Natural killer cell treated with Interleukin-12 subunit alpha and Interleukin-12 subunit beta and Interleukin-15 and Interleukin-18, amount 100 ng/mL, for 72 hours (primary cell): Measurements from ENCODE around the gene PIBF1. TPM values are rescaled to one million over a fixed set of nuclear protein-coding genes. Genes with fewer than 3 reads are reported as not detected.
"Not testable (repeated sequence)": the region's sequence is repeated elsewhere in the genome, so short reads cannot be mapped to it uniquely, and the experiment has no call there.

ENCODE experiments used
- ATAC-seq, 2 donors: fragments of 150-1000 bp; cut with Tn5 transposase in 1 of 2; sonication (Bioruptor Pico), chemical (Tn5 transposase) in 1 of 2; 2 replicates each; pipeline ENCODE4 v1.10.0; 2021
- DNase-seq: peaks from one replicate; pipeline ENCODE4 v3.0.0; 2022; ENCODE audit warnings: low spot score
- H3K27ac Mint-ChIP-seq, 2 donors: 1 replicate in 1 of 2; 2 replicates in 1 of 2; pipeline ENCODE4 v1.8.0; 2022; ENCODE audit warnings: mixed read lengths in 2 of 2, mild to moderate bottlenecking in 1 of 2, moderate library complexity in 1 of 2
- H3K27me3 Mint-ChIP-seq, 2 donors: 1 replicate in 1 of 2; 2 replicates in 1 of 2; pipeline ENCODE4 v1.8.0; 2022; ENCODE audit warnings: mixed read lengths in 2 of 2
- H3K36me3 Mint-ChIP-seq: one replicate; pipeline ENCODE4 v1.8.0; 2022; ENCODE audit warnings: mixed read lengths
- H3K4me1 Mint-ChIP-seq, 2 donors: 1 replicate in 1 of 2; 2 replicates in 1 of 2; pipeline ENCODE4 v1.8.0; 2022; ENCODE audit warnings: low read depth in 2 of 2, mixed read lengths in 2 of 2, mild to moderate bottlenecking in 1 of 2
- H3K4me3 Mint-ChIP-seq: one replicate; pipeline ENCODE4 v1.8.0; 2022; ENCODE audit warnings: mixed read lengths
- H3K9me3 Mint-ChIP-seq: 2 replicates; pipeline ENCODE4 v1.8.0; 2022; ENCODE audit warnings: mixed read lengths
- total RNA-seq, 2 donors: library from RNA; stranded (reverse); gene quantifications; one replicate each; pipeline ENCODE4 v1.2.3, GENCODE V29; 2022

Gene PIBF1, protein sequence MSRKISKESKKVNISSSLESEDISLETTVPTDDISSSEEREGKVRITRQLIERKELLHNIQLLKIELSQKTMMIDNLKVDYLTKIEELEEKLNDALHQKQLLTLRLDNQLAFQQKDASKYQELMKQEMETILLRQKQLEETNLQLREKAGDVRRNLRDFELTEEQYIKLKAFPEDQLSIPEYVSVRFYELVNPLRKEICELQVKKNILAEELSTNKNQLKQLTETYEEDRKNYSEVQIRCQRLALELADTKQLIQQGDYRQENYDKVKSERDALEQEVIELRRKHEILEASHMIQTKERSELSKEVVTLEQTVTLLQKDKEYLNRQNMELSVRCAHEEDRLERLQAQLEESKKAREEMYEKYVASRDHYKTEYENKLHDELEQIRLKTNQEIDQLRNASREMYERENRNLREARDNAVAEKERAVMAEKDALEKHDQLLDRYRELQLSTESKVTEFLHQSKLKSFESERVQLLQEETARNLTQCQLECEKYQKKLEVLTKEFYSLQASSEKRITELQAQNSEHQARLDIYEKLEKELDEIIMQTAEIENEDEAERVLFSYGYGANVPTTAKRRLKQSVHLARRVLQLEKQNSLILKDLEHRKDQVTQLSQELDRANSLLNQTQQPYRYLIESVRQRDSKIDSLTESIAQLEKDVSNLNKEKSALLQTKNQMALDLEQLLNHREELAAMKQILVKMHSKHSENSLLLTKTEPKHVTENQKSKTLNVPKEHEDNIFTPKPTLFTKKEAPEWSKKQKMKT
- total RNA-seq: 10 to 100 TPM; 15.2 to 46.3 TPM

DNA sequence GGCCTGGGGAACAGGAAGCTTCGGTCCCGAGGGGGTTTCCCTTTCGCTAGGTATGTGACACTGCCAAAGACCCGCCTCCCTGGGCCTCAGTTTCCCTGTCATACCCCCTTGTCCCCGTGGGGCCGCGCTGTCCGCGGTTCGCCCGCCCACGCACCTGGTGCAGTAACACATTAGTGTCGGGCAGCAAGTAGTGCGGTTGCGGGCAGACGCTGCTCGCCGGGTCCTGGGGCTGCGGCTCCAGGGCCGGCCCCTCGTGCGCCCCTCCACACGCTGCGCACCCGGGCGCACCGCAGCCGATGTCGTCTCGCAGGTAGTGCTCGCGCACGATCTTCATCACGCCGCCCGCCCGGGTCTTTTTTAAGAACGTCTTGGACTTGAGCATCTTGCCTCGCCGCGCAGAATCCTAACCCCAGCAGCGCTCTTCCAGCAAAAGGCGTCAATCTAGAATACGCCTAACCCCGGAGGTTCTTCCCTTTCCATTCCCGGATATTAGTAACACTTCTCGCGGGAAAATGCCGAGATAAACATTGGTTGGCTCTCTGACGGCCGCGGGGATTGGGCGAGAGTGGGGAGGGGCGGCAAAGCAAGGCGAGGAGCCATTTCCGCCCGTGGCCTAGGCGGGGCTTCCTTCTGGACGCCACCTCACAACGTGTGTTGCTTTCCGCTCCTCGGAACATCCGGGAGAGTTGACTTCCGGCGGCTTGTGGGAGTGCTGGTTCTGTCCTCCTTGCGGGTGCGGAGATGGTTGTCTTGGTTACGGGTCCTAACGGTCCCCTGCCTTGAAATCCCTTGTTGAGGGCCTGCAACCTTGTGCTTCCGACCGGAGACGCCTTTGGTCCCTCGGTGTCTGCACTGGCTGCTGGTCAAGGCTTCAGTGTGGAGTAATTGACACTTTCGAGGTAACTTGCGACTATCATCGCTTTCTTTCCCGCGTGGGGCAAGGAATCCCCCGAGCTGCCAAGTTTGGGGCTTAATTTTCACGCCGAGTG, at the start of gene PIBF1, which contains the start of gene DIS3:
TSS of gene PIBF1 (plus strand) at position 683 of the 989 bp plus-strand sequence. CDS start 1,337 bp downstream, outside the sequence.
TSS of gene DIS3 (minus strand) at position 450 of the 989 bp plus-strand sequence. CDS start at position 382, 68 bp downstream.
- ATAC-seq (peak; percentile 99), DNase-seq (peak; percentile 99)
- Mint-ChIP-seq H3K27me3 (no peaks in the 10 kb centered on the region), H3K4me1 (peaks cover 41 to 52% of the 10 kb centered on the region in 2 donors), H3K36me3 (peaks cover 22% of the 10 kb centered on the region), H3K4me3 (peak within 1 kb of the TSS; percentile 95), H3K9me3 (no peaks in the 10 kb centered on the region), H3K27ac (peak within 1 kb of the TSS; percentile 97 to 98)

DNA sequence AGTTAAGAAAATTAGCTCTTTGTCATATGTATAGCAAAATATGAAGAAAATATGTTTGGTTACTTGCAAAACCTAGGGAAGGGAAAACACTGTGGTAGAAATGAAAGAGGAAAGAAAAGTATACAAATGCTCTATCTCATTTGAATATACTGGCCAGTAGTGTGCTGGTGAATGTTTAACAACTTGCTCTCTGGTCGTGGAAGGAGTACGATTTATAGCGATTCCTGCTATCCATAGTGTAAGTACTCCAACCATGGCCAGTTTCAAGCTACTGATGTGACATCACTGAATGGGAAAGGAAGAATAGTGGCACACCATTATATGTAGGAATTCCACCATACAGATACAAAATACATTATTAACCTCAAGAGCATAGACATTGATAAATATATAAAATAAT, 44.9 kb upstream of the PIBF1 start:
- H3K36me3 Mint-ChIP-seq: peaks cover 18% of the 10 kb centered on the region
- H3K27ac Mint-ChIP-seq: no peak overlapping the region
- no peaks in the 10 kb centered on the region for H3K27me3 Mint-ChIP-seq
- peaks cover 2 to 17% of the 10 kb centered on the region in 2 donors for H3K4me1 Mint-ChIP-seq
- DNase-seq (no peak), ATAC-seq (no peak)
- no peak overlapping the region for H3K4me3 Mint-ChIP-seq
- no peaks in the 10 kb centered on the region for H3K9me3 Mint-ChIP-seq

DNA sequence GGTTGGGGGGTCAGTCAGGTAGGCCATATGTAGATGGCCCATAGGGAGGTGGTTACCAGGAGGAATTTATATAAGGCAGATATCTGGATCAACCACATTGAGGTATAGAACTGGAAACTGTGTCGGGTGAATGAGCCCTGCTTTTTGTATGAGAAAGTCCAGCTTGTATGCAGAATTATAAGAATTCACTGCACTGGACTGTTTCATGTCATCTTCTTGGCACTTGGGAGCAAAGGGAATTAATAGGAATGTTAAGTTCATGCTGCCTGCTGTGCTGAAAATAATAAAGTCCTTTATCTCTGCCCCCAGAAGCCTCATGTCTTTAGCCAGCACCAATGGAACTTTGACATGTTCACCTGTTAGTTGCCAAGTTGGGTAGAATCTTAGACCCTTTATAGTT, 41.9 kb upstream of the PIBF1 start:
- DNase-seq (no peak), ATAC-seq (no peak)
- Mint-ChIP-seq H3K36me3 (peaks cover 11% of the 10 kb centered on the region), H3K4me1 (peaks cover 7 to 10% of the 10 kb centered on the region in 2 donors), H3K27ac (no peak overlapping the region), H3K9me3 (no peaks in the 10 kb centered on the region), H3K27me3 (no peaks in the 10 kb centered on the region), H3K4me3 (no peak overlapping the region)

DNA sequence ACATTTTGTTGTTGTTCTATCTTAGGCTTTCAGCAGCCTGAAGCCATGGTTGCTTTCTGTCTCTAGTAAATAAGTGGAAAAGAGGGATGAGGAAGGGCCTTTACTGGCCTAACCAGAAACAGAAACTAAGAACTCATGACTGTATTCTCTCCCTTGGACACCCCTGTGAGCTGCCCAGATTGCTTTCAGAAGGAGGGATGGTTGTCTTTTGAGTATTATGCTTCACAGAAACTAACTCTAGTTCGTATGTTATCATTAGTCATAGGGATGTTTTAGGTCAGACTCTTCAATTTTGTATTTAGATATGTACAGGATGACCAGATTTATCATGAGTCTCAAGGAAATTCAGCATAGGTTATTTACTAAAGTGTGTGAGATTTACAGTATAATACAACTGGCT, 36.7 kb upstream of the PIBF1 start:
- ATAC-seq: peak in 1 of 2 donors; percentile 61
- Mint-ChIP-seq H3K36me3 (peaks cover 29% of the 10 kb centered on the region), H3K4me3 (no peak overlapping the region), H3K4me1 (peaks cover 16 to 18% of the 10 kb centered on the region in 2 donors), H3K27ac (no peak overlapping the region), H3K27me3 (no peaks in the 10 kb centered on the region), H3K9me3 (no peaks in the 10 kb centered on the region)
- no peak for DNase-seq

DNA sequence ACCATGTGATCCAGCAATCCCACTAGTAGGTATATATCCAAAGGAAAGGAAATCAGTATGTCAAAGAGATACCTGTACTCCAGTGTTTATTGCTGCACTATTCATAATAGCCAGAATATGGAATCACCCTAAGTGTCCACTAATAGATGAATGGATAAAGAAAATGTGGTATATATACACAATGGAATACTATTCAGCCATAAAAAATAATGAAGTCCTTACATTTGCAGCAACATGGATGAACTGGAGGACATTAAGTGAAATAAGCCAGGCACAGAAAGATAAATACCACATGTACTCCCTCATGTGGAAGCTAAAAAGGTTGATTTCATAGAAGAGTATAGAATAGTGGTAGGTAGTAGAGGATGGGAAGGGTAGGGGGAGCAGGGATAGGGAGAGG, 30.7 kb upstream of the PIBF1 start:
- Mint-ChIP-seq H3K4me1 (peaks cover 16 to 19% of the 10 kb centered on the region in 2 donors), H3K27ac (no peak overlapping the region), H3K36me3 (peaks cover 52% of the 10 kb centered on the region), H3K4me3 (no peak overlapping the region), H3K27me3 (no peaks in the 10 kb centered on the region), H3K9me3 (no peaks in the 10 kb centered on the region)
- DNase-seq (no peak), ATAC-seq (no peak)

DNA sequence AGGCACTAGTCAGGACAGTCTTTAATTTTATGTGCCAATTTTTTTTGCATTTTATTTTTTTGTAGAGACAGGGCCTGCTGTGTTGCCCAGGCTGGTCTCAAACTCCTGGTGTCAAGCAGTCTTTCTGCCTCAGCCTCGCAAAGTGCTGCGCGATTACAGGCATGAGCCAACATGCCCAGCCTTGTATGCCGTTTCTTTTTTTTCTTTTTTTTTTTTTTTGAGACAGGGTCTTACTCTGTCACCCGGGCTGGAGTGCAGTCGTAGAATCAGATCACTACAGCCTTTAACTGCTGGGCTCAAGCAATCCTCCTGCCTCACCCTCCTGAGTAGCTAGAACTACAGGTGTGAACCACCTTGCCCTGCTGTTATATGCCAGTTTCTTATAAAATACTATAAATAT, 27.8 kb upstream of the PIBF1 start:
- Mint-ChIP-seq H3K36me3 (peaks cover 42% of the 10 kb centered on the region), H3K4me3 (no peak overlapping the region), H3K27me3 (no peaks in the 10 kb centered on the region), H3K27ac (no peak overlapping the region), H3K4me1 (peaks cover 16% of the 10 kb centered on the region in 2 donors), H3K9me3 (no peaks in the 10 kb centered on the region)
- ATAC-seq (no peak), DNase-seq (no peak)

DNA sequence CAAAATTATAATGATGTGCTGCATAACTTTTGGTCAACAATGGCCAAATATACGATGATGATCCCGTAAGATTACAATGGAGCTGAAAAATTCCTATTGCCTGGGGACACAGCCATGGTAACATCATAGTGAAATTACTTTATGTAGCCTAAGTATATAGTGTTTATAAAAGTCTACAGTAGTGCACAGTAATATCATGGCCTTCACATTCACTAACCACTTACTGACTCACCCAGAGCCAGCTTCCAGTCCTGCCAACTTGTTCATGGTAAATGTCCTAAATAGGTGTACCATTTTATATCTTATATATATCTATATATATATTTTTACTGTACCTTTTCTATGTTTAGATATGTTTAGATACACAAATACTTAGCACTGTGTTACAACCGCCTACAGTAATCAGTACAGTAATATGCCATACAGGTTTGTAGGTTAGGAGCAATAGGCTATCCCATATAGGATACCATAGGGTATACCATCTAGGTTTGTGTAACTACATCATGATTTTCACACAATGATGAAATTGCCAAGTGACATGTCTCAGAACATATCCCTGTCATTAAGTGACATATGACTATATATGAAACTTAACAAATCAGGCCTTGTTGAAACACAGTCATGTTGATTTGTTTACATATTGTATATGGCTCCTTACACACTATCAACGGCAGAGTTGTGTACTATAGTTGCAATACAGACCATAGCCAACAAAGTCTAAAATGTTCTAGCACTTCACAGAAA, 24.0 kb upstream of the PIBF1 start:
- DNase-seq (no peak), ATAC-seq (no peak)
- Mint-ChIP-seq H3K27me3 (no peaks in the 10 kb centered on the region), H3K27ac (no peak overlapping the region), H3K36me3 (peaks cover 21% of the 10 kb centered on the region), H3K9me3 (no peaks in the 10 kb centered on the region), H3K4me3 (no peak overlapping the region), H3K4me1 (no peaks in the 10 kb centered on the region)

DNA sequence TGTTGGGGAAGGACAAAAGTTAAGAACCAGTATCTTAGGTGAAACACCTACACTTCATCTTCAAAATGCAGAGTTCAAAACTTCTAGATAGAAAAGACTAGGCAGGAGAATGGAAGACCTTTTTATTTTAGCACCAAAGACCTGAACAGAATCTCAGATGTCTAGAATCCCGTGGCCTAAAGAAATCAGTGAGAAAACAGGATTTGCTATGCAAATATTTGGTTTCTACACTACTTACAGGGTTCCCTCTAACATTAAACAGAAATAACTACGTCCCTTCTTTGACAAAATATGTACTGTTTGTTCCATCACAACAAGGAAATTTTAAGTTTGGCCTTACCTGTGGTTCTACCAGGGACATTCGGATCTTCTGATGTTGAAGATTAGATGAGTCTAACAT, 21.7 kb upstream of the PIBF1 start:
- no peaks in the 10 kb centered on the region for H3K9me3 Mint-ChIP-seq
- no peaks in the 10 kb centered on the region for H3K4me1 Mint-ChIP-seq
- H3K36me3 Mint-ChIP-seq: peaks cover 25% of the 10 kb centered on the region
- ATAC-seq: no peak
- no peak overlapping the region for H3K4me3 Mint-ChIP-seq
- DNase-seq: no peak
- no peaks in the 10 kb centered on the region for H3K27me3 Mint-ChIP-seq
- no peak overlapping the region for H3K27ac Mint-ChIP-seq

DNA sequence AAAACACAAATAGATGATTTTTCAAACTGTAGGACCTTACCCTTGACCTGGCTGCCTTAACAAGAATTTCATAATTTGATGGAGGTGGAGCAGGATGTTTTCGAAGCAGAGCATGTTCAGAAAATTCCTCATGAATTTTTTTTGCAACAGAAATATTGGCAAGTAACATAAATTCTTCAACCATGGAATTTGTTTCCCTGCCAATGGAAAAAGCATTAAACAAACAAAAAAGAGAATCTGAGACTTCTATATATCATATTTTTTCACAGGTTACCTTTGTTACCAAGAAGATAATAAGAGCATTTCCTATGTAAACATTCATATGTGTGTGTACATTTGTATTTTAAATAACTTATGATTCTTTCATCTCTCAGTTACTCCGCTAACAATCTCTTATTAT, 18.5 kb upstream of the PIBF1 start:
- no peak for ATAC-seq
- H3K36me3 Mint-ChIP-seq: peaks cover 38% of the 10 kb centered on the region
- no peak for DNase-seq
- no peak overlapping the region for H3K4me3 Mint-ChIP-seq
- no peaks in the 10 kb centered on the region for H3K4me1 Mint-ChIP-seq
- no peaks in the 10 kb centered on the region for H3K27me3 Mint-ChIP-seq
- H3K9me3 Mint-ChIP-seq: no peaks in the 10 kb centered on the region
- no peak overlapping the region for H3K27ac Mint-ChIP-seq

DNA sequence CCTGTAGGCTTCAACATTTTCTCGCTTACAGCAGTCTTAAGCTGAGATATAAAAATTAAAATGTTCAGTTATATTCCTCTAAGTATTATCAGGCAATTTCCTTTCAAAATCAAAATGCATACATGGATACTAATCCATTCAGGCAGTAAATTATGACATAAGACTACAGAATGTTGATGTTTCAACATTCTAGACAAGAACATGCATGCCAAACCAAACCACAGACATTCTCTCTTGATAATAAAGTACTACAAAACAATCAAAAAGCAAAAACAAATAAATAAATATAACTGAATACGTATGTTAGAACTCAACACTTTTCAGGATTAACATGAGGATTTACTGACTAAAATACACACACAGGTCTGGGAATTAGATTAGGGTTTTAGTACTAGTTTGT, 7.9 kb upstream of the PIBF1 start:
- H3K27ac Mint-ChIP-seq: no peak overlapping the region
- ATAC-seq (no peak), DNase-seq (no peak)
- H3K9me3 Mint-ChIP-seq: no peaks in the 10 kb centered on the region
- no peak overlapping the region for H3K4me3 Mint-ChIP-seq
- peaks cover 9 to 18% of the 10 kb centered on the region in 2 donors for H3K4me1 Mint-ChIP-seq
- peaks cover 46% of the 10 kb centered on the region for H3K36me3 Mint-ChIP-seq
- H3K27me3 Mint-ChIP-seq: no peaks in the 10 kb centered on the region

DNA sequence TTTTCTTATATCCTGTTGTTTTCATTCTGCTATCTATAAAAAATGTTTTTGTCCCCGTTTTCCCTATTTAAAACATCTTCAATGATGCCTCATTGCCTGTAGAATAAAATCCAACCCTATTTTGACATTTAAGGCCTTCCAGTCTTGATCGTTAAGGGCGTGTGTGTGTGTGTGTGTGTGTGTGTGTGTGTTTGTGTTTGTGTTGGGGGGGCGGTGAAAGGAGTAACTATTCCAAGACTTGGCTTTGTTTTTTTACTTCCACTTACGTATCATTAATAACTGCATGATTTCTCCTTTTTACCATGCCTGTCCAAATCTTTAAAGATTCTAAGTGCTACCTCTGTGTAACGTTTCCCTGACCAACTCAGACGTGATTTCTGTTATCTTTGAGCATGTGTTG, 784 bp downstream of the PIBF1 start:
- no peaks in the 10 kb centered on the region for H3K9me3 Mint-ChIP-seq
- H3K4me1 Mint-ChIP-seq: peaks cover 40 to 47% of the 10 kb centered on the region in 2 donors
- DNase-seq: no peak
- H3K27ac Mint-ChIP-seq: peak overlapping the region; percentile 97 to 98
- ATAC-seq: no peak
- peaks cover 13% of the 10 kb centered on the region for H3K36me3 Mint-ChIP-seq
- no peaks in the 10 kb centered on the region for H3K27me3 Mint-ChIP-seq
- peak overlapping the region; percentile 95 for H3K4me3 Mint-ChIP-seq

DNA sequence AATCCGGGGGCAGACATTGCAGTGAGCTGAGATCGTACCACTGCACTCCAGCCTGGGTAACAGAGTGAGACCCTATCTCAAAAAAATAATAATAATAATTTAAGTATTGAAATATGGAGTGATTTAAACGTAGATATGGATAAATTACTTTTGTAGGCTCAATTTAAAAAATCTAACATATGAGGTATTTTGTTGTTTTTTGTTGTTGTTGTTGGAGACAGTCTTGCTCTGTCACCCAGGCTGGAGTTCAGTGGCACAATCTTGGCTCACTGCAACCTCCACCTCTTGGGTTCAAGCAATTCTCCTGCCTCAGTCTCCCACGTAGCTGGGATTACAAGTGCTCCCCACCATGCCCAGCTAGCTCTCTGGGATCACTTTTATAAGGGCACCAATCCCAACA, 2.7 kb downstream of the PIBF1 start:
- not testable (repeated sequence) for H3K4me3 Mint-ChIP-seq, ATAC-seq, H3K27me3 Mint-ChIP-seq, H3K9me3 Mint-ChIP-seq, H3K36me3 Mint-ChIP-seq, DNase-seq, H3K27ac Mint-ChIP-seq
- peaks cover 36 to 42% of the 10 kb centered on the region in 2 donors for H3K4me1 Mint-ChIP-seq

DNA sequence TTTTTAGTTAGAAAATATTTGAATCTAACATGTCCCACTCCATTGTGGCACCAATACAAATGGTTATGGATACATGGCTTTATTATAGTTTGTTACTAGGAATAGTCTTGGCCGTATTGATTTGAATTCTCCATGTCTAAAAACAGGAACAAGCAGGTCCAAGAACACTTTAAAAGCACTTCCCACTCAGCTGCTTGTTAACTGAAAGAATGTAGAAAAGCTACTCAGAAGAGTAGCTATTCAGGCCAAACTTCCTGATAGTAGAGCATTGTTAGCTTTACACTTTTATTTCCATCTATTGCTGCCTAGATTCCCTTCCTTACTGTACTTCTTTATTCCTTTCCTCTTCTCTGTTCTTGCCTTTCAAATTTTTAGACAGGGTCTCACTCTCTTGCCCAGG, 6.9 kb downstream of the PIBF1 start:
- Mint-ChIP-seq H3K4me1 (peaks cover 20 to 23% of the 10 kb centered on the region in 2 donors), H3K27me3 (no peaks in the 10 kb centered on the region), H3K9me3 (no peaks in the 10 kb centered on the region), H3K27ac (no peak overlapping the region), H3K4me3 (no peak overlapping the region), H3K36me3 (peaks cover 7% of the 10 kb centered on the region)
- ATAC-seq (no peak), DNase-seq (no peak)
